Stimulated activated naive B cell treated with anti-CD40 and anti-IgM and Interleukin-4, amounts not matched to agents 10 μg/mL and 1 μg/mL and 100 μg/mL, for 72 hours (primary cell): ENCODE results near the gene ITPRID2.
"Not testable (repeated sequence)": the region's sequence is repeated elsewhere in the genome, so short reads cannot be mapped to it uniquely, and the experiment has no call there.

Experiments used
- ATAC-seq, 2 donors: fragments of 150-1000 bp; cut with Tn5 transposase; replicated peaks; 2 replicates each; pipeline ENCODE4 v1.10.0; 2021; ENCODE audit warnings: moderate library complexity in 1 of 2
- DNase-seq: peaks from one replicate; pipeline ENCODE4 v3.0.0; 2021
- H3K27ac Mint-ChIP-seq: one replicate; pipeline ENCODE4 v1.8.0; 2022; ENCODE audit warnings: mild to moderate bottlenecking, mixed read lengths
- H3K27me3 Mint-ChIP-seq, 2 donors: one replicate each; pipeline ENCODE4 v1.8.0; 2022; ENCODE audit warnings: mixed read lengths in 2 of 2
- H3K36me3 Mint-ChIP-seq, 2 donors: one replicate each; pipeline ENCODE4 v1.8.0; 2022; ENCODE audit warnings: mixed read lengths in 2 of 2, mild to moderate bottlenecking in 1 of 2
- H3K4me1 Mint-ChIP-seq, 2 donors: one replicate each; pipeline ENCODE4 v1.8.0; 2022; ENCODE audit warnings: mixed read lengths in 2 of 2, mild to moderate bottlenecking in 1 of 2
- H3K4me3 Mint-ChIP-seq, 2 donors: one replicate each; pipeline ENCODE4 v1.8.0; 2022; ENCODE audit warnings: mild to moderate bottlenecking in 2 of 2, mixed read lengths in 2 of 2, moderate library complexity in 1 of 2
- H3K9me3 Mint-ChIP-seq, 2 donors: one replicate each; pipeline ENCODE4 v1.8.0; 2022; ENCODE audit warnings: mixed read lengths in 2 of 2, mild to moderate bottlenecking in 1 of 2

ITPRID2 gene

GRCh38 chr2:181952404-181953226, 61.1 kb downstream of the ITPRID2 start:
- Mint-ChIP-seq H3K27me3 (peaks cover 4 to 20% of the 10 kb centered on the region in 2 donors), H3K36me3 (no peaks in the 10 kb centered on the region), H3K4me1 (peaks cover 2 to 3% of the 10 kb centered on the region in 2 donors), H3K9me3 (no peaks in the 10 kb centered on the region), H3K4me3 (no peak overlapping the region), H3K27ac (no peak overlapping the region)
- ATAC-seq, result no peak
- no peak for DNase-seq

GRCh38 chr2:181953881-181954537, 62.5 kb downstream of the ITPRID2 start:
- DNase-seq (peak; percentile 20), ATAC-seq (peak; percentile 80 to 89)
- Mint-ChIP-seq H3K36me3 (no peaks in the 10 kb centered on the region), H3K4me1 (peaks cover 6% of the 10 kb centered on the region in 2 donors), H3K27me3 (peaks cover 0 to 13% of the 10 kb centered on the region in 2 donors), H3K27ac (no peak overlapping the region), H3K9me3 (no peaks in the 10 kb centered on the region), H3K4me3 (peak overlapping the region; percentile 50 to 73)

GRCh38 chr2:181954538-181954883, 63.0 kb downstream of the ITPRID2 start:
- H3K9me3 Mint-ChIP-seq, result no peaks in the 10 kb centered on the region
- no peak for ATAC-seq
- H3K36me3 Mint-ChIP-seq, result no peaks in the 10 kb centered on the region
- H3K27me3 Mint-ChIP-seq, result peaks cover 0 to 10% of the 10 kb centered on the region in 2 donors
- peak overlapping the region in 1 of 2 donors; percentile 73 for H3K4me3 Mint-ChIP-seq
- H3K27ac Mint-ChIP-seq, result no peak overlapping the region
- H3K4me1 Mint-ChIP-seq, result peaks cover 6% of the 10 kb centered on the region in 2 donors
- DNase-seq, result no peak

- Mint-ChIP-seq H3K27ac (no peak overlapping the region), H3K27me3 (peaks cover 0 to 10% of the 10 kb centered on the region in 2 donors), H3K9me3 (no peaks in the 10 kb centered on the region), H3K4me3 (no peak overlapping the region), H3K36me3 (no peaks in the 10 kb centered on the region), H3K4me1 (peaks cover 6% of the 10 kb centered on the region in 2 donors)
- no peak for ATAC-seq
- no peak for DNase-seq
Measured at GRCh38 chr2:181955010-181955409, 63.5 kb downstream of the ITPRID2 start.

GRCh38 chr2:181955866-181956265, 64.3 kb downstream of the ITPRID2 start:
- not testable (repeated sequence) for ATAC-seq, H3K4me1 Mint-ChIP-seq, H3K4me3 Mint-ChIP-seq, DNase-seq, H3K36me3 Mint-ChIP-seq, H3K27ac Mint-ChIP-seq, H3K9me3 Mint-ChIP-seq
- H3K27me3 Mint-ChIP-seq, result peaks cover 3 to 13% of the 10 kb centered on the region in 2 donors

GRCh38 chr2:181957668-181958067, 66.1 kb downstream of the ITPRID2 start:
- no peak overlapping the region for H3K27ac Mint-ChIP-seq
- H3K4me1 Mint-ChIP-seq, result peaks cover 6% of the 10 kb centered on the region in 2 donors
- no peaks in the 10 kb centered on the region for H3K9me3 Mint-ChIP-seq
- H3K4me3 Mint-ChIP-seq, result no peak overlapping the region
- DNase-seq, result no peak
- H3K36me3 Mint-ChIP-seq, result no peaks in the 10 kb centered on the region
- peak in 1 of 2 donors; percentile 27 for ATAC-seq
- peaks cover 14 to 21% of the 10 kb centered on the region in 2 donors for H3K27me3 Mint-ChIP-seq

- no peak overlapping the region for H3K27ac Mint-ChIP-seq
Measured at GRCh38 chr2:181958726-181959125, 67.2 kb downstream of the ITPRID2 start.

GRCh38 chr2:181959508-181959907, 68.0 kb downstream of the ITPRID2 start:
- ATAC-seq (no peak), DNase-seq (no peak)
- Mint-ChIP-seq H3K27ac (no peak overlapping the region), H3K4me1 (peaks cover 4 to 6% of the 10 kb centered on the region in 2 donors), H3K27me3 (peaks cover 14 to 17% of the 10 kb centered on the region in 2 donors), H3K4me3 (no peak overlapping the region), H3K9me3 (no peaks in the 10 kb centered on the region), H3K36me3 (no peaks in the 10 kb centered on the region)

More at GRCh38 chr2:181958726-181959125, 67.2 kb downstream of the ITPRID2 start:
- H3K27me3 Mint-ChIP-seq, result peaks cover 14 to 17% of the 10 kb centered on the region in 2 donors
- no peaks in the 10 kb centered on the region for H3K9me3 Mint-ChIP-seq
- peaks cover 4 to 6% of the 10 kb centered on the region in 2 donors for H3K4me1 Mint-ChIP-seq
- DNase-seq (no peak), ATAC-seq (no peak)
- no peaks in the 10 kb centered on the region for H3K36me3 Mint-ChIP-seq
- H3K4me3 Mint-ChIP-seq, result no peak overlapping the region

GRCh38 chr2:181961167-181961566, 69.6 kb downstream of the ITPRID2 start:
- H3K9me3 Mint-ChIP-seq, H3K4me3 Mint-ChIP-seq, H3K4me1 Mint-ChIP-seq, ATAC-seq, H3K36me3 Mint-ChIP-seq, DNase-seq, H3K27ac Mint-ChIP-seq: not testable (repeated sequence)
- peaks cover 14 to 17% of the 10 kb centered on the region in 2 donors for H3K27me3 Mint-ChIP-seq

GRCh38 chr2:181962142-181962541, 70.6 kb downstream of the ITPRID2 start:
- peaks cover 21 to 22% of the 10 kb centered on the region in 2 donors for H3K27me3 Mint-ChIP-seq
- H3K27ac Mint-ChIP-seq, result no peak overlapping the region
- no peak overlapping the region for H3K4me3 Mint-ChIP-seq
- ATAC-seq (no peak), DNase-seq (no peak)
- no peaks in the 10 kb centered on the region for H3K36me3 Mint-ChIP-seq
- H3K4me1 Mint-ChIP-seq, result peaks cover 5 to 11% of the 10 kb centered on the region in 2 donors
- no peaks in the 10 kb centered on the region for H3K9me3 Mint-ChIP-seq

GRCh38 chr2:181970160-181970794, 78.7 kb downstream of the ITPRID2 start:
- H3K27me3 Mint-ChIP-seq, result peaks cover 19 to 28% of the 10 kb centered on the region in 2 donors
- no peak overlapping the region for H3K4me3 Mint-ChIP-seq
- peaks cover 0 to 7% of the 10 kb centered on the region in 2 donors for H3K9me3 Mint-ChIP-seq
- H3K27ac Mint-ChIP-seq, result no peak overlapping the region
- ATAC-seq, result no peak
- H3K36me3 Mint-ChIP-seq, result peaks cover 0 to 1% of the 10 kb centered on the region in 2 donors
- DNase-seq, result no peak
- H3K4me1 Mint-ChIP-seq, result peaks cover 4 to 12% of the 10 kb centered on the region in 2 donors

- H3K4me3 Mint-ChIP-seq, result no peak overlapping the region
- H3K27ac Mint-ChIP-seq, result no peak overlapping the region
- peaks cover 4 to 12% of the 10 kb centered on the region in 2 donors for H3K4me1 Mint-ChIP-seq
- DNase-seq (no peak), ATAC-seq (no peak)
- peaks cover 0 to 1% of the 10 kb centered on the region in 2 donors for H3K36me3 Mint-ChIP-seq
- peaks cover 19 to 28% of the 10 kb centered on the region in 2 donors for H3K27me3 Mint-ChIP-seq
- peaks cover 0 to 7% of the 10 kb centered on the region in 2 donors for H3K9me3 Mint-ChIP-seq
Measured at GRCh38 chr2:181971032-181971431, 79.5 kb downstream of the ITPRID2 start.

GRCh38 chr2:181972431-181973170, 81.1 kb downstream of the ITPRID2 start:
- Mint-ChIP-seq H3K4me1 (peaks cover 3 to 8% of the 10 kb centered on the region in 2 donors), H3K27me3 (peaks cover 14 to 17% of the 10 kb centered on the region in 2 donors), H3K9me3 (peaks cover 3 to 8% of the 10 kb centered on the region in 2 donors), H3K4me3 (no peak overlapping the region), H3K27ac (no peak overlapping the region), H3K36me3 (peaks cover 0 to 1% of the 10 kb centered on the region in 2 donors)
- DNase-seq (no peak), ATAC-seq (no peak)
